Uterus (tissue), 2 donors: Measurements from ENCODE around the gene RNF130.

ENCODE experiments used
- CTCF ChIP-seq, 4 experiments: fragments of 200-600 bp in 2 of 4; fragments of 450-650 bp in 2 of 4; sonication (generic) in 2 of 4; IDR thresholded peaks; one replicate each; pipeline ENCODE4 v1.5.1; 2016 to 2019; ENCODE audit warnings: antibody characterized with exemption in 4 of 4, mild to moderate bottlenecking in 2 of 4, moderate library complexity in 1 of 4
- POLR2A ChIP-seq, 2 donors: fragments of 450-650 bp; IDR thresholded peaks; one replicate each; pipeline ENCODE4 v1.6.1; 2016; ENCODE audit warnings: antibody characterized with exemption in 2 of 2, mild to moderate bottlenecking in 1 of 2, moderate library complexity in 1 of 2

GRCh38 chr5:180045889-180046499, 25.6 kb downstream of the RNF130 start:
- TF ChIP-seq CTCF (IDR thresholded peaks at IDR 0.05), result no peak
- TF ChIP-seq POLR2A (IDR thresholded peaks at IDR 0.05), result no peak
